Measurements from ENCODE around the gene ZNF462. TPM values are rescaled to one million over a fixed set of nuclear protein-coding genes. Genes with fewer than 3 reads are reported as not detected.

ZNF462 gene
- total RNA-seq, 1 donor from 2014 or later = 25.8 TPM

GRCh38 chr9:107016383-107016782 is 153.4 kb downstream of the ZNF462 start:
- no peak for TF ChIP-seq CTCF (IDR thresholded peaks at IDR 0.05)
- no peak for DNase-seq (ENCODE audit: low spot score)
- Mint-ChIP-seq H3K27ac (ENCODE audit: unreplicated experiment) (no peak overlapping the region), H3K4me1 (ENCODE audit: low read depth) (peaks cover 18% of the 10 kb centered on the region), H3K36me3 (ENCODE audit: low read depth) (peaks cover 24% of the 10 kb centered on the region), H3K27me3 (ENCODE audit: low read depth) (no peaks in the 10 kb centered on the region), H3K4me3 (ENCODE audit: unreplicated experiment) (no peak overlapping the region), H3K9me3 (ENCODE audit: low read depth) (peaks cover 14% of the 10 kb centered on the region)

GRCh38 chr9:107018861-107019545 is 156.0 kb downstream of the ZNF462 start:
- peak overlapping the region; percentile 23 for H3K27ac Mint-ChIP-seq (ENCODE audit: unreplicated experiment)
- H3K4me1 Mint-ChIP-seq (ENCODE audit: low read depth) = peaks cover 18% of the 10 kb centered on the region
- peaks cover 13% of the 10 kb centered on the region for H3K36me3 Mint-ChIP-seq (ENCODE audit: low read depth)
- H3K9me3 Mint-ChIP-seq (ENCODE audit: low read depth) = peaks cover 12% of the 10 kb centered on the region
- TF ChIP-seq CTCF (IDR thresholded peaks at IDR 0.05) = no peak
- no peak overlapping the region for H3K4me3 Mint-ChIP-seq (ENCODE audit: unreplicated experiment)
- DNase-seq (ENCODE audit: low spot score) = no peak
- H3K27me3 Mint-ChIP-seq (ENCODE audit: low read depth) = no peaks in the 10 kb centered on the region

- no peaks in the 10 kb centered on the region for H3K27me3 Mint-ChIP-seq (ENCODE audit: low read depth)
- no peak for DNase-seq (ENCODE audit: low spot score)
- H3K9me3 Mint-ChIP-seq (ENCODE audit: low read depth) = peaks cover 12% of the 10 kb centered on the region
- peak; percentile 31 for TF ChIP-seq CTCF (IDR thresholded peaks at IDR 0.05)
- H3K4me3 Mint-ChIP-seq (ENCODE audit: unreplicated experiment) = no peak overlapping the region
- H3K36me3 Mint-ChIP-seq (ENCODE audit: low read depth) = peaks cover 7% of the 10 kb centered on the region
- H3K4me1 Mint-ChIP-seq (ENCODE audit: low read depth) = peaks cover 18% of the 10 kb centered on the region
- H3K27ac Mint-ChIP-seq (ENCODE audit: unreplicated experiment) = no peak overlapping the region
Observed at GRCh38 chr9:107020040-107020530, 157.1 kb downstream of the ZNF462 start.

GRCh38 chr9:107024193-107024592 is 161.2 kb downstream of the ZNF462 start:
- no peak overlapping the region for H3K27ac Mint-ChIP-seq (ENCODE audit: unreplicated experiment)

More at GRCh38 chr9:107024193-107024592, 161.2 kb downstream of the ZNF462 start:
- no peak for TF ChIP-seq CTCF (IDR thresholded peaks at IDR 0.05)
- no peaks in the 10 kb centered on the region for H3K27me3 Mint-ChIP-seq (ENCODE audit: low read depth)
- H3K4me3 Mint-ChIP-seq (ENCODE audit: unreplicated experiment) = no peak overlapping the region
- no peaks in the 10 kb centered on the region for H3K36me3 Mint-ChIP-seq (ENCODE audit: low read depth)
- H3K9me3 Mint-ChIP-seq (ENCODE audit: low read depth) = no peaks in the 10 kb centered on the region
- DNase-seq (ENCODE audit: low spot score) = no peak
- peaks cover 15% of the 10 kb centered on the region for H3K4me1 Mint-ChIP-seq (ENCODE audit: low read depth)

Data from chondrocyte (in vitro differentiated cells).